SK-N-SH (cell line): ENCODE data around the gene RBM34.
"Not testable (repeated sequence)": the region's sequence is repeated elsewhere in the genome, so short reads cannot be mapped to it uniquely, and the experiment has no call there.

Source experiments
- CHD2 ChIP-seq: fragments of 150-350 bp; IDR thresholded peaks from 2 replicates; pipeline ENCODE4 v1.6.1; 2018; ENCODE audit warnings: low read length; ENCODE audit not compliant: partially characterized antibody
- EZH2phosphoT487 ChIP-seq: fragments of 200-600 bp; sonication (generic); IDR thresholded peaks from 2 replicates; pipeline ENCODE4 v1.6.1; 2017; ENCODE audit warnings: low read depth, mixed run types, mild to moderate bottlenecking, antibody characterized with exemption, moderate library complexity, borderline replicate concordance
- GABPA ChIP-seq: IDR thresholded peaks from 2 replicates; pipeline ENCODE4 v1.4.0; 2012; ENCODE audit warnings: low read depth, mild to moderate bottlenecking
- NRF1 ChIP-seq: IDR thresholded peaks from 2 replicates; pipeline ENCODE4 v1.6.1; 2012; ENCODE audit warnings: low read depth, mild to moderate bottlenecking, low read length
- POLR2AphosphoS5 ChIP-seq: IDR thresholded peaks from 2 replicates; pipeline ENCODE4 v1.6.1; 2012; ENCODE audit warnings: low read depth, low read length
- RAD21 ChIP-seq: IDR thresholded peaks from 2 replicates; pipeline ENCODE4 v1.6.1; 2012; ENCODE audit warnings: mild to moderate bottlenecking, low read length
- RFX5 ChIP-seq: IDR thresholded peaks from 2 replicates; pipeline ENCODE4 v1.6.1; 2012; ENCODE audit warnings: mild to moderate bottlenecking, improper control_type of control experiment, low read length
- TAF1 ChIP-seq: IDR thresholded peaks from 2 replicates; pipeline ENCODE4 v1.6.1; 2012; ENCODE audit warnings: low read depth, mild to moderate bottlenecking, low read length, moderate library complexity, borderline replicate concordance
- TCF12 ChIP-seq: IDR thresholded peaks from 2 replicates; pipeline ENCODE4 v1.4.0; 2012
- YY1 ChIP-seq: IDR thresholded peaks from 2 replicates; pipeline ENCODE4 v1.4.0; 2012; ENCODE audit warnings: low read depth, mild to moderate bottlenecking
- TF ChIP-seq, protein P1 (sequence below): fragments of 200-600 bp; sonication (generic); IDR thresholded peaks from 2 replicates; pipeline ENCODE4 v1.6.1; 2017; ENCODE audit warnings: antibody characterized with exemption, mild to moderate bottlenecking, moderate library complexity
- TF ChIP-seq, protein P2 (sequence below): fragments of 150-350 bp; IDR thresholded peaks from 2 replicates; pipeline ENCODE4 v1.6.1; 2017; ENCODE audit warnings: antibody characterized with exemption, low read length, low read depth, borderline replicate concordance
- TF ChIP-seq, protein P3 (sequence below): IDR thresholded peaks from 2 replicates; pipeline ENCODE4 v1.4.0; 2012; ENCODE audit warnings: low read depth, borderline replicate concordance
- TF ChIP-seq, protein P4 (sequence below): IDR thresholded peaks from 2 replicates; pipeline ENCODE4 v1.6.1; 2012; ENCODE audit warnings: mild to moderate bottlenecking, low read depth, low read length, moderate library complexity

DNA sequence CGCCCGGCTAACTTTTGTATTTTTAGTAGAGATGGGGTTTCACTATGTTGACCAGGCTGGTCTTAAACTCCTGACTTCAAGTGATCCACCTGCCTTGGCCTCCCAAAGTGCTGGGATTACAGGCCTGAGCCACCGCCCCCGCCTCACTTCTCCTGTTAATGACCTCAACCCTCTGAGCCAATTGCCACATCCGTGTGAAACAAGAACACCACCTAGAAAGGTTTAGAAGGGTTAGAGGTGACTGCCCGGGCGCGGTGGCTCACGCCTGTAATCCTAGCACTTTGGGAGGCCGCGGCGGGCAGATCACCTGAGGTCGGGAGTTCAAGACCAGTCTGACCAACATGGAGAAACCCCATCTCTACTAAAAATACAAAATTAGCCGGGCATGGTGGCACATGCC lies 68.6 kb downstream of the RBM34 start:
- not testable (repeated sequence) for TF ChIP-seq EZH2phosphoT487, TAF1, RAD21, CHD2, NRF1, YY1, POLR2AphosphoS5, RFX5, GABPA, TCF12
- TF ChIP-seq, protein P1, sequence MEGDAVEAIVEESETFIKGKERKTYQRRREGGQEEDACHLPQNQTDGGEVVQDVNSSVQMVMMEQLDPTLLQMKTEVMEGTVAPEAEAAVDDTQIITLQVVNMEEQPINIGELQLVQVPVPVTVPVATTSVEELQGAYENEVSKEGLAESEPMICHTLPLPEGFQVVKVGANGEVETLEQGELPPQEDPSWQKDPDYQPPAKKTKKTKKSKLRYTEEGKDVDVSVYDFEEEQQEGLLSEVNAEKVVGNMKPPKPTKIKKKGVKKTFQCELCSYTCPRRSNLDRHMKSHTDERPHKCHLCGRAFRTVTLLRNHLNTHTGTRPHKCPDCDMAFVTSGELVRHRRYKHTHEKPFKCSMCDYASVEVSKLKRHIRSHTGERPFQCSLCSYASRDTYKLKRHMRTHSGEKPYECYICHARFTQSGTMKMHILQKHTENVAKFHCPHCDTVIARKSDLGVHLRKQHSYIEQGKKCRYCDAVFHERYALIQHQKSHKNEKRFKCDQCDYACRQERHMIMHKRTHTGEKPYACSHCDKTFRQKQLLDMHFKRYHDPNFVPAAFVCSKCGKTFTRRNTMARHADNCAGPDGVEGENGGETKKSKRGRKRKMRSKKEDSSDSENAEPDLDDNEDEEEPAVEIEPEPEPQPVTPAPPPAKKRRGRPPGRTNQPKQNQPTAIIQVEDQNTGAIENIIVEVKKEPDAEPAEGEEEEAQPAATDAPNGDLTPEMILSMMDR = not testable (repeated sequence)
- TF ChIP-seq, protein P2, sequence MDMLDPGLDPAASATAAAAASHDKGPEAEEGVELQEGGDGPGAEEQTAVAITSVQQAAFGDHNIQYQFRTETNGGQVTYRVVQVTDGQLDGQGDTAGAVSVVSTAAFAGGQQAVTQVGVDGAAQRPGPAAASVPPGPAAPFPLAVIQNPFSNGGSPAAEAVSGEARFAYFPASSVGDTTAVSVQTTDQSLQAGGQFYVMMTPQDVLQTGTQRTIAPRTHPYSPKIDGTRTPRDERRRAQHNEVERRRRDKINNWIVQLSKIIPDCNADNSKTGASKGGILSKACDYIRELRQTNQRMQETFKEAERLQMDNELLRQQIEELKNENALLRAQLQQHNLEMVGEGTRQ = not testable (repeated sequence)
- TF ChIP-seq, protein P3, sequence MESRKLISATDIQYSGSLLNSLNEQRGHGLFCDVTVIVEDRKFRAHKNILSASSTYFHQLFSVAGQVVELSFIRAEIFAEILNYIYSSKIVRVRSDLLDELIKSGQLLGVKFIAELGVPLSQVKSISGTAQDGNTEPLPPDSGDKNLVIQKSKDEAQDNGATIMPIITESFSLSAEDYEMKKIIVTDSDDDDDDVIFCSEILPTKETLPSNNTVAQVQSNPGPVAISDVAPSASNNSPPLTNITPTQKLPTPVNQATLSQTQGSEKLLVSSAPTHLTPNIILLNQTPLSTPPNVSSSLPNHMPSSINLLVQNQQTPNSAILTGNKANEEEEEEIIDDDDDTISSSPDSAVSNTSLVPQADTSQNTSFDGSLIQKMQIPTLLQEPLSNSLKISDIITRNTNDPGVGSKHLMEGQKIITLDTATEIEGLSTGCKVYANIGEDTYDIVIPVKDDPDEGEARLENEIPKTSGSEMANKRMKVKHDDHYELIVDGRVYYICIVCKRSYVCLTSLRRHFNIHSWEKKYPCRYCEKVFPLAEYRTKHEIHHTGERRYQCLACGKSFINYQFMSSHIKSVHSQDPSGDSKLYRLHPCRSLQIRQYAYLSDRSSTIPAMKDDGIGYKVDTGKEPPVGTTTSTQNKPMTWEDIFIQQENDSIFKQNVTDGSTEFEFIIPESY = not testable (repeated sequence)
- TF ChIP-seq, protein P4, sequence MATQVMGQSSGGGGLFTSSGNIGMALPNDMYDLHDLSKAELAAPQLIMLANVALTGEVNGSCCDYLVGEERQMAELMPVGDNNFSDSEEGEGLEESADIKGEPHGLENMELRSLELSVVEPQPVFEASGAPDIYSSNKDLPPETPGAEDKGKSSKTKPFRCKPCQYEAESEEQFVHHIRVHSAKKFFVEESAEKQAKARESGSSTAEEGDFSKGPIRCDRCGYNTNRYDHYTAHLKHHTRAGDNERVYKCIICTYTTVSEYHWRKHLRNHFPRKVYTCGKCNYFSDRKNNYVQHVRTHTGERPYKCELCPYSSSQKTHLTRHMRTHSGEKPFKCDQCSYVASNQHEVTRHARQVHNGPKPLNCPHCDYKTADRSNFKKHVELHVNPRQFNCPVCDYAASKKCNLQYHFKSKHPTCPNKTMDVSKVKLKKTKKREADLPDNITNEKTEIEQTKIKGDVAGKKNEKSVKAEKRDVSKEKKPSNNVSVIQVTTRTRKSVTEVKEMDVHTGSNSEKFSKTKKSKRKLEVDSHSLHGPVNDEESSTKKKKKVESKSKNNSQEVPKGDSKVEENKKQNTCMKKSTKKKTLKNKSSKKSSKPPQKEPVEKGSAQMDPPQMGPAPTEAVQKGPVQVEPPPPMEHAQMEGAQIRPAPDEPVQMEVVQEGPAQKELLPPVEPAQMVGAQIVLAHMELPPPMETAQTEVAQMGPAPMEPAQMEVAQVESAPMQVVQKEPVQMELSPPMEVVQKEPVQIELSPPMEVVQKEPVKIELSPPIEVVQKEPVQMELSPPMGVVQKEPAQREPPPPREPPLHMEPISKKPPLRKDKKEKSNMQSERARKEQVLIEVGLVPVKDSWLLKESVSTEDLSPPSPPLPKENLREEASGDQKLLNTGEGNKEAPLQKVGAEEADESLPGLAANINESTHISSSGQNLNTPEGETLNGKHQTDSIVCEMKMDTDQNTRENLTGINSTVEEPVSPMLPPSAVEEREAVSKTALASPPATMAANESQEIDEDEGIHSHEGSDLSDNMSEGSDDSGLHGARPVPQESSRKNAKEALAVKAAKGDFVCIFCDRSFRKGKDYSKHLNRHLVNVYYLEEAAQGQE = not testable (repeated sequence)
